ENCODE data around the gene PSME3.

DNA sequence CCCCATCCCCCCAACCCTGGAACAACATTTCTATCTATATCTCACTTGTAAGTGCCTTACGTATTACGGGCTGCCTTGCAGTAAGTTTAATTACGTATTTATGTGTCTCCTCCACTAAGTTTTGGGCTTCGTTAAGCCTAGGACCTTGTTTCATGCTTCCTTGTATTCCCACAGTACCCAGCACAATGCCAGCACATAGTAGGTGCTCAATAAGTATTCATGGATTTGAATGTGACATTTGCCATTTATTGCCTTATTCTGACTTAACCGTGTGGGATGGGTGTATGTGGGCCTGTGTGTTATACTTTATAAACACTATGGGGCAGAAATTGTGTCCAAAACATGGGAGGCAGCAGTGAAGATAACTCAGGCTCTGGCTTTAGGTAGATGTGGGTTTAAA is 40.7 kb upstream of the PSME3 start:
- no peak for TF ChIP-seq CTCF (IDR thresholded peaks at IDR 0.05)
- no peak for TF ChIP-seq POLR2A (IDR thresholded peaks at IDR 0.05)

Measured in vagina (tissue), 2 donors.